GM18873 (cell line): Measurements from ENCODE around the gene MSI2.

Experiments used
- ATAC-seq: cut with Tn5 transposase; IDR thresholded peaks from one replicate; pipeline ENCODE4 v1.9.1; 2021; ENCODE audit warnings: mild to moderate bottlenecking, moderate library complexity, moderate number of reproducible peaks; ENCODE audit not compliant: unreplicated experiment, low FRiP score

Gene MSI2

GRCh38 chr17:57638284-57638683 is 382.0 kb downstream of the MSI2 start:
- no peak for ATAC-seq

DNA sequence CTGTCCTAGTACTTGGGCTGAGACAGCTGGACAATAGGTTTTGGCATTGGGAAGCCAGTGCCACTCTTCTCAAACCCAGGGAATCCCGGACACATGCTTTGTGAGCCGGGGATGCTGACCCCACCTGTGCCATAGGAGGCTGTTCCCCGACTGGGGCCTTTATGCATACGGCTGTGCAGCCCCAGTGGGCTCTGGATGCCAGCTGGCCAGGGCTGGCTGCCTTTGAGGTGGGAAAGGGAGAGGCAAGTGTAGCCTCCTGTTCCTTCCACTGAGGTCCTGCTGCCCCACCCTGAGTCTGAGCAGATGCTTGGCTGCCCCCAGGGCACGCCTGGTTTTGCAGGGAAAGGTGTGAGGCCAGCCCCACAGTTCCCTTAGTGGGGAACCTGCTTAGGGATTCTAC is 383.1 kb downstream of the MSI2 start:
- ATAC-seq, result no peak

DNA sequence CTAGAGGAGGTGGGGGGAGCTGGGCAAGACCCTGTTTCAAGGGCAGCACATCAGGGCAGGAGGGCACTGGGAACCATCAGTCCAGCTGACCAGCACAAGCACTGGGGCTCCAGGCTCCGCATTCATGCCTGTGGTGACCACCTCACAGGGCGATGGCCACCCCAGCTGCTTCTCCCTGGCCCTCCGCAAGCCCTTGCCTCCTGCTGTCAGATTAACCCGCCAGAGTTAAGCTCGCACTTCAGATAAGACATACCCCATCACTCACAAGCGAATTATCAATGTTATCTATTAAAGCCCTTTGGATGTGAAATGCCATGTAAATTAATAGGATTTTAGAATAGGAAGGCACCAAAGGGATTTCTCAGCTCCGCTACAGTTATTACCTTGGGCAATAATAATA is 383.8 kb downstream of the MSI2 start:
- no peak for ATAC-seq

DNA sequence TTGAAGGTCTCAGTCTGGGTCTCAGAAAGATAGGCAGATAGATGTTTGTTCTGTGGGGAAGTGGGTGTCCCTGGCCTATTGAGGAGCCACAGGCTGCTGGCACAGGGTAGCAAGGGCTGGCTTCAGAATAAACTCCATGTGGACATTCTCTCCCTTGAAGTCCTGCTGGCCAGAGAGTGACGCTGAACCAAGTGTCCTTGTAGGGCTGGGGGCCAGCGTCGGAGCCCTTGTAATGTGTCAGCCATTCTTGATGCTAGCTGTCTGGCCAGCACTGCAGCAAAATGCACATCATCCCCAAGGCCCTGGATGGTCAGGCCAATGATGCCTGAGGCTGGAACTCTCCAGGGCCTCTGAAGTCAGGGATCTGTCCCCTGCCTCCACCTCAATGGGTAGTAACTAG is 385.4 kb downstream of the MSI2 start:
- ATAC-seq, result no peak

GRCh38 chr17:57643062-57643461 is 386.7 kb downstream of the MSI2 start:
- no peak for ATAC-seq

DNA sequence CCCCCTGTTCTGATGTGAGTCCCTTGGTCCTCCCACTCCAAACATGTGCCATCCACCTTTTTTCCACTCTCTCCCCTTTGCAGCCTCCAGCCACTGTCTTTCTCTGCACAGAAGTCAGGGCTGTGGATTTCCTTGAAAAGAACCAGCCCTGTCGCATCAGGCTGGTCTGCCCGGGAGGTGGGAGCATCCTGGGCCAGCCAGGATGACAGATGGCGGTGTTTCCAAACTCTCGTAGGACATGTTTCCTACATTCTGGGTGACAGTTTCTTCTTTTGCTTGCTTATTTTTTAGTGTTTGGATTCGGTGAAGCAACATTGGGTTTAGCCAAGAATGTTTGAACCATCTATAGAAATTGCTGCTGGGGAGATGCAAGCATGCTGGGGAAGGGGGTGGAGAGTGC is 388.0 kb downstream of the MSI2 start:
- no peak for ATAC-seq

DNA sequence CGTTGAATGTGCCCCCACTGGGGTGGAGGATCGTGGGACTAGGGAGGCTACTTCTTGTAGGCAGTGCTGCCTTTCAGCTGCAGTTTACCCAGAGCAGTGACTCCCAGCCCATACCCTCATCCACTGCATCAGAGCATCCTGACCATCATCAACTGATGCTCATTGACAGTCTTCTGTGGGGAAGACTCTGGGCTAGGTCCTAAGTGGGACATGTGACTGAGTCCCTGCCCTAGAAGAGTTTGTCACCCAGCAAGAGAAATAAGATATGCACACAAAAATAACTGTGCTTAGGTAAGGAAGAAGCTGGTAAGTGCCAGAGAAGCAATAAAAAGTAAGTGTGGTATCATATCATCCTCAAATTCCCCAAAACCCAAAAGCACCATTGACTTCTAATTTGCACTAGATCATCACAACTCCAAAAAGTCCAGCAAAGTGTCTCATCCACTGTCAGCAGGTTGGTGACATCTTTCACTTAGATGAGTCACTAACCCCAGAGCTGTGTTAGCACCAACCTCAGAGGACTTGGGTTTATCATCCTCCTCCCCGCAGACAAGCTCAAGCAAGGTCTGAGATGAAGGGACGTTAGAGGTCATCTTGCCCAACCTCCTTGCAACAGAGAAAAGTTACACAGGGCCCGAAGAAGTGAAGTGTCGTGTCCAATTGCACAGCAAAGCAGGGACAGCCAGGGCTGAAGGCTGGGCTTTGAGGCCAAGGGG is 389.8 kb downstream of the MSI2 start:
- no peak for ATAC-seq

DNA sequence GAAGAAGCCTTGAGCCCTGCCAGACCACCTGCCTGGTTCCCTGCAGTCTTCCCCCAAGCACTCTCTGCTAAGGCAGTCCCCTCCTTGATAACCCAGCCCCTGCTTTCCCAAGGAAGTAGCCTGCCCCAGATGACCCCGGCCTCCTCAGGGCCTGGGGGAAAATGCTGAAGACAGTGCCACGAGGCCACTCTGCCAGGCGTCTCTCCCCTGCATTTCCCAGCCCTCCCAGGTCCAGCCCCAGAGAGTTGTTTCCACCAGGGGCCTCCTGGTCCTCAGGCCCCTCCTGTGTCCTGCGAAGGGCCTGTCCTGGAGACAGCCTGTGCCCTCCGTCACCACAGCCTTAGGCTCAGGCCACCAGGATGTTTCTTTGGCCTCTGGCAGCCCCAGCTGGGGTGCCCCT is 392.4 kb downstream of the MSI2 start:
- no peak for ATAC-seq

DNA sequence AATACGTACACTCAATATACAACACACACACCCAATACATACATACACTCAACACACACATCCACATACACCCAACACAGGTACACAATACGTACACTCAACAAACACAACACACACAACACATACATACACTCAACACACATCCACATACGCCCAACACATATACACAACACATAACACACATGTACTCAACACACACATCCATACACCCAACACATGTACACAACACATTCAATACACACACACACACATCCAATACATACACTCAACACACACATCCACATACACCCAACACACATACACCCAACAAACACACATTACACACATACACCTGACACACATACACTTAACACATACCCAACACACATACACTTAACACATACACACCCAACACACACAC is 392.9 kb downstream of the MSI2 start:
- ATAC-seq, result no peak

DNA sequence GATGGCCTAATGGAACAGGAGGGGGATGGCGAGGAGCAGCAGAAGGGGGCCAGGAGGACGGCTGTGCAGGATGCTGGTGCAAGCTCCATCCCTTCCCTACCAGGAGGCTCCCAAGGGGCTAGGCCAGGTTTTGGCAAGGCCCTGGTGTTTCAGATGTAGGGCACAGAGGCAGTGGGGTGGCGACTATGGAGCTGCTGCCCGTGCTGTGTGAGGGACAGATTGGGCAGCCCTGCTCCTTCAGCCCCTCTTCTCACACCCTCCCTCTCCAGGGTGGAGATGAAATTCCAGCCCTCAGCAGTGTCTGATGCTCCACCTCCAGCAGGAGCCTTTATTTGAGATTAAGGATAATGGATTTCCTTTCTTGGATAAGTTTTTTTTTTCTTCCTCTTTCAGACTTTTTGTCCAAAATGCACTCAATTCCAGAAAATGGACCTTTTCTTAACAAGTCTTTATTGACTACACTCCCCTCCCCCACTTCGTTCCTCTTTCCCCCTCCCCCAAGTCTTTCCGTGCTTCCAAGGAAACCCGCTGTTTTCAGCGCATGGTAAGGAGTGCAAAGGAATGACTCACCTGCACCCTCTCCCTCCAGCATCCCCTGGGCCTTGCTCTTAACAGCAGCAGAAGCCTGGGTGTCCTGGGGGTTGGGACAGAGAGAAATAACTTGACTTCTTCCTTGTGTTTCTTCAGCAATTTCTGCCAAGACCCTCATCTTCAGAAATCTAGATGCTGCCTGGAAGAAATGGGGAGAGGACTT is 393.6 kb downstream of the MSI2 start:
- ATAC-seq, result no peak

- no peak for ATAC-seq
These were observed 394.2 kb downstream of the MSI2 start for GRCh38 chr17:57650548-57650947.

GRCh38 chr17:57651451-57651850 is 395.1 kb downstream of the MSI2 start:
- no peak for ATAC-seq

- ATAC-seq, result no peak
These were observed 395.7 kb downstream of the MSI2 start for GRCh38 chr17:57651996-57652395.

DNA sequence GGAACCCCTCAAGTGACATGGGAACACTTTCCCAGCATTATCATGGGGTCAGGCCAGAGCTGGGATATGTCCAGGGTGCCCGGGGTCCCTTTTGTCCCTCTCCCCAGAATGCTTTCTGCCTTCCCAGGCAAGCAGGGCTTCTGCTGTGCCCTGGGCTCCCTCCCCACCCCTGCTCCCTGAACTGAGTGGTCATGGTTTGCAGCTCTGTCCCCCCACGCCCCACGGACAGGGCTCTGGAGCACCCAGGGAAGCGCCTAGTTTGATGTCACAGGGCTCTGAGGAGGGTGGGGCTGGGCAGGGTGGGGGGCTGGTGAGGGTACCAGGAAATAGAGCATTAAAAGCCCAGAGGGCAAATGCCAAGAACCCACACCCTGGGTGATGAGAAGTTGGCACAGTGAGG is 396.5 kb downstream of the MSI2 start:
- ATAC-seq, result no peak

GRCh38 chr17:57653279-57653678 is 397.0 kb downstream of the MSI2 start:
- no peak for ATAC-seq

DNA sequence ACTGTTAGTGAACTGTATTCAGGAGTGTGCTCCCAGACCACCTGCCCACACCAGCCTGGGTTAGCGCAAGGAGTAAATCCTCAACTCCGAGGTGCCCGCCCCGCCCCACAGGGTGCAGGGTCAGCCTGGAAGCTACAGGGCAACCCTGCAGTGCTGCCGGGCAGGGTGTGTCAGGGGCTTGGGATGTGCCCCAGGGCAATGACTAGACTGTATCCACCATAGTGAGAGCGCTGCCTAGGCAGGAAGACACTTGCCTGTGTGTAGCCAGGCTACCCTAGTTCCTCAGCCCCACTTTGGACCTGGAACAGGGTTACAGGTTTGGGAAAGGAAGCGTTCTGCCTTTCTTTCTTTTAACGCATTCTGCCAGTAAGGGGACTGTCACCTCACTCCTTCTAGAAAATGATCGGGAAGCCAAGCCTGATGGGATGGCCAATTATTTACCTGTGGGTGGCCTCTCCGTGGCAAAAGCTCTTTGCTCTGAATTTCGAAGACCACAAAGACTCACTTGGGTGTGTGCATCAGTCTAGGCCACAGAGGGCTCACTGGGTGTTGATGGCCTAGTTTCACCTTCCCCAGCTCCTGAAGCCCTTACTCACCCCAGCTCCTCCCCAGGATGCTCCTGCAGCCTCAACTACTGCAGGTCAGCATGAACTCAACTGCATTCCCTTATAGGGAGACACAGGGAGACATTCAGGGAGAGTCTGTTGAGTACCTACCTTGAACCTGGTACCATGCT is 397.9 kb downstream of the MSI2 start:
- ATAC-seq, result no peak

GRCh38 chr17:57655553-57655952 is 399.2 kb downstream of the MSI2 start:
- no peak for ATAC-seq

- ATAC-seq, result no peak
These were observed 400.9 kb downstream of the MSI2 start for GRCh38 chr17:57657211-57657610.

DNA sequence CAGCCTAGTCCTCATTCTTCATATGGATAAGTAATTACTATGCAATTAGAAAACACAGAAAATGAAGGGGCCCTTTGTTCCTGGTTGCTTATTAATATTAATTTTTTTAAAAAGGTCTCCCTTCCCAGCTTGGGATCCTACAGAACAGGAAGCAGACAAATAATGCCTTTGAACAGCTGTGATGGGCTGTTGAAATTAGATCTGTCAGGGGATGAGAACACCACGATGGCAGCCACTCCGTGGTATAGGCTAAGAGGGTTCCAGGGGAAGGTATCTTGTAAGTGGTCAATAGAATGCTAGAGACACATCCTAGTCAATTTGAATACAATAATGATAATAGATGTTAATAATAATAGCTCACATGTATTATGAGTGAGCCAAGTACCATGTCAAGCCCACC is 405.7 kb downstream of the MSI2 start:
- no peak for ATAC-seq

- no peak for ATAC-seq
These were observed 406.5 kb downstream of the MSI2 start for GRCh38 chr17:57662644-57663308.
